ENCODE measurements around the gene KRTAP4-2. TPM values are rescaled to one million over a fixed set of nuclear protein-coding genes. Genes with fewer than 3 reads are reported as not detected.

The KRTAP4-2 gene
- total RNA-seq, 1 experiment from 2014 or later: not detected

DNA sequence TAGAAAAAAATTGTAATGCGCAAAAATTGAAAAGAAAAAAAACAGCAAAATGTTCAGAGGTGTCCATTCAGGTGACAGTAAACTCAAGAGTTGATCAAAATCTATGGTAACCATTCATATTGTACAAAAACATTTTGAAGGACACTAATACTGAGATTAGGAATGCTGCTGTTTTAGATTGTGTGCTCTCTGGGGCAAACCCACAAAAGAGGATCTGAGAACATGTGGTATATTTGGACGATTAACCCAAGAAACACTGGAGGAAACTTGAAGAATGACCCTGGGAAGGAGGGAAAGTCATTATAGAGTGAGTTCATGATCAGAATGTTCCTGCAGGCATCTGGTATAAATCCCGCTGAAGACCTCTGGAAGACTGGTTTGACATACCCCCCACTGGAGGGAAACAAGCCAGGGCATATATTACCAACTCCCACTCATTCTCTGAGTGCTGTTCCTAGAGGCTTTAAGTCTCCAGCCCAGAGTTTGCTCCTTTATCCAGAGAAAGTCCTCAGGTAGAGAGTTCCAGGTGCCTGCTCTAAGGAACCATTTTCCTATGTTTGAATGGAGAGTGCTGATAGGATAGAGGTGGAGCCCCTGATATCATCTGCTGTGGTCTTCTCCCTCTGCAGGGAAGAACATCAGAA is 1.2 kb downstream of the KRTAP4-2 start:
- ATAC-seq (no peak), DNase-seq (ENCODE audit: low read depth, low spot score) (no peak)
- Histone ChIP-seq H3K27me3 (ENCODE audit: control insufficient read depth, insufficient read depth, low read length) (peaks cover 15% of the 10 kb centered on the region), H3K4me1 (ENCODE audit: control insufficient read depth, insufficient read depth, low read length) (no peaks in the 10 kb centered on the region), H3K4me3 (ENCODE audit: low read depth in 2 of 2, low read length in 2 of 2) (no peak overlapping the region), H3K36me3 (ENCODE audit: control insufficient read depth, insufficient read depth, low read length) (no peaks in the 10 kb centered on the region), H3K9me3 (ENCODE audit: control insufficient read depth, insufficient read depth, low read depth, low read length) (no peaks in the 10 kb centered on the region), H3K27ac (ENCODE audit: low read length) (no peak overlapping the region)
- no peak for TF ChIP-seq REST (IDR thresholded peaks at IDR 0.05; ENCODE audit: insufficient read depth in 1 of 2, low read depth in 2 of 2, low read length in 1 of 2)
- TF ChIP-seq TCF7L2 (IDR thresholded peaks at IDR 0.05; ENCODE audit: low read depth, low read length): no peak
- TF ChIP-seq POLR2AphosphoS5 (IDR thresholded peaks at IDR 0.05; ENCODE audit: low read depth, low read length): no peak
- TF ChIP-seq SIN3A (IDR thresholded peaks at IDR 0.05; ENCODE audit: borderline replicate concordance, insufficient read depth, low read depth, low read length): no peak
- TF ChIP-seq, protein P1, sequence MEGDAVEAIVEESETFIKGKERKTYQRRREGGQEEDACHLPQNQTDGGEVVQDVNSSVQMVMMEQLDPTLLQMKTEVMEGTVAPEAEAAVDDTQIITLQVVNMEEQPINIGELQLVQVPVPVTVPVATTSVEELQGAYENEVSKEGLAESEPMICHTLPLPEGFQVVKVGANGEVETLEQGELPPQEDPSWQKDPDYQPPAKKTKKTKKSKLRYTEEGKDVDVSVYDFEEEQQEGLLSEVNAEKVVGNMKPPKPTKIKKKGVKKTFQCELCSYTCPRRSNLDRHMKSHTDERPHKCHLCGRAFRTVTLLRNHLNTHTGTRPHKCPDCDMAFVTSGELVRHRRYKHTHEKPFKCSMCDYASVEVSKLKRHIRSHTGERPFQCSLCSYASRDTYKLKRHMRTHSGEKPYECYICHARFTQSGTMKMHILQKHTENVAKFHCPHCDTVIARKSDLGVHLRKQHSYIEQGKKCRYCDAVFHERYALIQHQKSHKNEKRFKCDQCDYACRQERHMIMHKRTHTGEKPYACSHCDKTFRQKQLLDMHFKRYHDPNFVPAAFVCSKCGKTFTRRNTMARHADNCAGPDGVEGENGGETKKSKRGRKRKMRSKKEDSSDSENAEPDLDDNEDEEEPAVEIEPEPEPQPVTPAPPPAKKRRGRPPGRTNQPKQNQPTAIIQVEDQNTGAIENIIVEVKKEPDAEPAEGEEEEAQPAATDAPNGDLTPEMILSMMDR (IDR thresholded peaks at IDR 0.05): no peak
- intact Hi-C loops (cut with micrococcal nuclease; ENCODE audit: unreplicated experiment): no loop called here
- in situ Hi-C loops (cut with HindIII; ENCODE audit: low pct_unique_long_range_greater_than_20kb, low sequenced_read_pairs): no loop called here
- BruUV-seq (replicated peaks): no TSS peak
- ChIA-PET CTCF (no interaction called here), POLR2A (no interaction called here)

- intact Hi-C loops (cut with micrococcal nuclease; ENCODE audit: unreplicated experiment) (no loop called here), in situ Hi-C loops (cut with HindIII; ENCODE audit: low pct_unique_long_range_greater_than_20kb, low sequenced_read_pairs) (no loop called here)
- ChIA-PET POLR2A (no interaction called here), CTCF (no interaction called here)
- H3K9me3 ChIP-seq (ENCODE audit: control insufficient read depth, insufficient read depth, low read depth, low read length): no peaks in the 10 kb centered on the region
- no TSS peak for BruUV-seq (replicated peaks)
- no peaks in the 10 kb centered on the region for H3K36me3 ChIP-seq (ENCODE audit: control insufficient read depth, insufficient read depth, low read length)
- H3K4me3 ChIP-seq (ENCODE audit: low read depth in 2 of 2, low read length in 2 of 2): no peak overlapping the region
- H3K27ac ChIP-seq (ENCODE audit: low read length): no peak overlapping the region
- ATAC-seq (no peak), DNase-seq (ENCODE audit: low read depth, low spot score) (no peak)
- H3K27me3 ChIP-seq (ENCODE audit: control insufficient read depth, insufficient read depth, low read length): peaks cover 18% of the 10 kb centered on the region
- no peaks in the 10 kb centered on the region for H3K4me1 ChIP-seq (ENCODE audit: control insufficient read depth, insufficient read depth, low read length)
- TF ChIP-seq SIN3A (IDR thresholded peaks at IDR 0.05; ENCODE audit: borderline replicate concordance, insufficient read depth, low read depth, low read length) (no peak), POLR2AphosphoS5 (IDR thresholded peaks at IDR 0.05; ENCODE audit: low read depth, low read length) (no peak), REST (IDR thresholded peaks at IDR 0.05; ENCODE audit: insufficient read depth in 1 of 2, low read depth in 2 of 2, low read length in 1 of 2) (no peak), TCF7L2 (IDR thresholded peaks at IDR 0.05; ENCODE audit: low read depth, low read length) (no peak)
- TF ChIP-seq, protein P1 (IDR thresholded peaks at IDR 0.05): no peak
Measured at GRCh38 chr17:41171886-41172285, 6.1 kb downstream of the KRTAP4-2 start.

Measured in Panc1 (cell line).